Activated CD4-positive, alpha-beta T cell treated with anti-CD3 and anti-CD28 coated beads, Interleukin-2, amount 10 ng/mL, durations not matched to agents 24 days and 14 days (primary cell): ENCODE data around the gene ITLN2. TPM values are rescaled to one million over a fixed set of nuclear protein-coding genes. Genes with fewer than 3 reads are reported as not detected.
"Not testable (repeated sequence)": the region's sequence is repeated elsewhere in the genome, so short reads cannot be mapped to it uniquely, and the experiment has no call there.

Source experiments
- DNase-seq: peaks from one replicate; pipeline ENCODE4 v3.0.0; 2022
- H3K27ac Mint-ChIP-seq: one replicate; pipeline ENCODE4 v1.8.0; 2022; ENCODE audit warnings: mild to moderate bottlenecking, mixed read lengths
- H3K27me3 Mint-ChIP-seq: one replicate; pipeline ENCODE4 v1.8.0; 2022; ENCODE audit warnings: mixed read lengths
- H3K36me3 Mint-ChIP-seq: one replicate; pipeline ENCODE4 v1.8.0; 2022; ENCODE audit warnings: low read depth, mild to moderate bottlenecking, mixed read lengths
- H3K4me1 Mint-ChIP-seq: one replicate; pipeline ENCODE4 v1.8.0; 2021; ENCODE audit warnings: mixed read lengths
- H3K4me3 Mint-ChIP-seq: one replicate; pipeline ENCODE4 v1.8.0; 2022; ENCODE audit warnings: mild to moderate bottlenecking, moderate library complexity, mixed read lengths
- H3K9me3 Mint-ChIP-seq: one replicate; pipeline ENCODE4 v1.8.0; 2021; ENCODE audit warnings: mixed read lengths
- intact Hi-C: fragments of 100-400 bp; cut with micrococcal nuclease; formaldehyde crosslinking; loops from one replicate; pipeline ENCODE4 v1.15.1; 2023
- total RNA-seq: library from RNA; stranded (reverse); gene quantifications from 2 replicates; pipeline ENCODE4 v1.2.3, GENCODE V29; 2022

Gene ITLN2
- total RNA-seq, 1 donor from 2014 or later = not detected

DNA sequence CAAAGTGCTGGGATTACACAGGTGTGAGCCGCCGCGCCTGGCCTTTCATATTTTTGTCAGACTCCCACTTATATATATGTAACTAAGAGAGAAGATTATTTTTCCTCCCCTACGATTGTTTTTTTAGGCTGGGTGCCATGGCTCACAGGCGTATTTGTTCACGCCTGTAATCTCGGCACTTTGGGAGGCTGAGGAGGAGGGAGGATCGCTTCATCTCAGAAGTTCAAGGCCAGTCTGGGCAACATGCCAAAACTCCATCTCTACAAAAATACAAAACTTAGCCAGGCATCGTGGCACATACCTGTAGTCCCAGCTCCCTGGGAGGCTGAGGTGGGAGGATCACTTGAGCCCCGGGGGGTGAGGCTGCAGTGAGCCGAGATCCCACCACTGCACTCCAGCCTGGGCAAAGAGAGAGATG lies 23.9 kb upstream of the ITLN2 start:
- no peak for DNase-seq
- H3K4me1 Mint-ChIP-seq = peaks cover 10% of the 10 kb centered on the region
- intact Hi-C loops = no loop called here

DNA sequence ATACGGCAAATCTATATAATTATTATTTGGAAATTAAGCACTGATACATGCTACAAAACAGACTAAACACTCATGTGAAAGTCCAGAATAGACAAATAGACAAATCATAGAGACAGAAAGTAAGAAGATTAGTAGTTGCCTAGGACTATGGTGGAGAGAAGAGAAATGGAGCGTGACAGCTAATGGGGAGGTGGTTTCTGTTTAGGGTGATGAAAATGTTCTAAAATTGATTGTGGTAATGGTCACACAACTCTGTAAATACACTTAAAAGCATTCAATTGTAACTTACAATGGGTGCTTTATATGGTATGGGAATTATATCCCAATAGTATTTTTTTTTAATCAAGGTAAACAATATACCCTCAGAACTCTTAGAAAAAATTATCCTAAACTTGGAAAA lies 20.4 kb upstream of the ITLN2 start:
- H3K36me3 Mint-ChIP-seq = no peaks in the 10 kb centered on the region
- intact Hi-C loops = no loop called here
- H3K4me3 Mint-ChIP-seq = no peak overlapping the region
- H3K4me1 Mint-ChIP-seq = peaks cover 2% of the 10 kb centered on the region
- H3K27ac Mint-ChIP-seq = no peak overlapping the region
- peaks cover 22% of the 10 kb centered on the region for H3K27me3 Mint-ChIP-seq
- H3K9me3 Mint-ChIP-seq = no peaks in the 10 kb centered on the region
- no peak for DNase-seq

More for the DNA sequence above, 23.9 kb upstream of the ITLN2 start:
- H3K36me3 Mint-ChIP-seq = no peaks in the 10 kb centered on the region
- peaks cover 38% of the 10 kb centered on the region for H3K27me3 Mint-ChIP-seq
- H3K27ac Mint-ChIP-seq = no peak overlapping the region
- H3K9me3 Mint-ChIP-seq = no peaks in the 10 kb centered on the region
- H3K4me3 Mint-ChIP-seq = no peak overlapping the region

DNA sequence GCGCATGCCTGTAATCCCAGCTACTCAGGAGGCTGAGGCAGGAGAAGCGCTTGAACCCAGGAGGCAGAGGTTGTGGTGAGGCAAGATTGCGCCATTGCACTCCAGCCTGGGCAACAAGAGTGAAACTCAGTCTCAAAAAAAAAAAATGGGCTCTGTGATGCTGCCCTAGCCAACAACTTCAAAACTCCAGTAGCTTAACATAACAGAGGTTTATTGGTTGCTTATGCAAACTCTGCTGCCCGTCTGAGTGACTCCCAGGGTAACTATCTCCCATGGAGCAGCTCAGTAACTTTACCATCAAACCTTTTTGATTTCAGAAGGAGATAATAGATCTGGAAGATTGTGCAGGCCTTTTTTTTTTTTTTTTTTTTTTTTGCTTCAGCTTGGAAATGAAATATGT lies 18.9 kb upstream of the ITLN2 start:
- no peak overlapping the region for H3K27ac Mint-ChIP-seq
- intact Hi-C loops = no loop called here

DNA sequence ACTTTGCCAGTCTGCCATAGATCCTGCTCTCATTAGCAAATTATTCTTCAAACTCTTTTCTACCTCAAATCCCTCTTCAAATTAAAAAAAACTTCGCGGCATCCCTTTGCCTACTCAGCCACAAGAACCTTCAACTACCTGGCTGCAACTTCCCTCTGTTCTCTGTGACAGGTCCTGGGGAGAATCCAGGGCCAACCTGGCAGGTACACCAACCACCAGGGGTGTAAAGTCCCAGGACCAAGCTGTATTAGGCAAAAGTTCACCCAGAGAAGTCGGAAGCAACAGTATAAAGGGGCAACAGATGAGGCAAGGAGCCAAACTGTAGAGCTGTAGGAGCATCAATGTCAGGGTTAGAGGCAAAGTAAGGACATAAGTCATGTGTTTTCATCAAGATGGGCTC lies 18.3 kb upstream of the ITLN2 start:
- no peak overlapping the region for H3K27ac Mint-ChIP-seq
- intact Hi-C loops = no loop called here
- no peak for DNase-seq
- H3K27me3 Mint-ChIP-seq = peaks cover 20% of the 10 kb centered on the region
- peaks cover 2% of the 10 kb centered on the region for H3K4me1 Mint-ChIP-seq
- no peak overlapping the region for H3K4me3 Mint-ChIP-seq
- H3K9me3 Mint-ChIP-seq = no peaks in the 10 kb centered on the region
- H3K36me3 Mint-ChIP-seq = no peaks in the 10 kb centered on the region

More for the DNA sequence above, 18.9 kb upstream of the ITLN2 start:
- no peak for DNase-seq
- Mint-ChIP-seq H3K36me3 (no peaks in the 10 kb centered on the region), H3K27me3 (peaks cover 21% of the 10 kb centered on the region), H3K4me1 (peaks cover 2% of the 10 kb centered on the region), H3K9me3 (no peaks in the 10 kb centered on the region), H3K4me3 (no peak overlapping the region)

DNA sequence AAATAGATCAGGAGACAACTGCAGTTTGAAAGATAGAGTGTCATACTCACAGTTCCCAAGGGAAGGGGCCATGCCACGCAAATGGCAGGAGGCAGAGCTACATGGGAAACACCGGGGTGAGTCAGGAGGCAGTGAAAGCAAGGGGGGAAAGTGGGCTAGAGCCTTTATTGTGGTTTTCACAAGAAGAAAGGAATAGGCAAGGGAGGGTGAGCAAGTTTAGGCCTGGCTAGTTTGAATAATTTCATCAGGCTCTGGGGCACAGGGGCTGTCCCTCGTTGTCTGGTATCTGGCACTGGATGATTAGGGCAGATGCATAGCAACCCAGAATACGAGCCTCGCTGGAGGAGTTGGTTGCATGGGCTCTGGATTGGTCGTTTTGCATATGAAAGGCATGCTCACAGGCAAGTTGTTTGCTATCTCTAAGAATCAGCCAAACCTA lies 17.0 kb upstream of the ITLN2 start:
- H3K27ac Mint-ChIP-seq = no peak overlapping the region
- no peak overlapping the region for H3K4me3 Mint-ChIP-seq
- H3K36me3 Mint-ChIP-seq = no peaks in the 10 kb centered on the region
- H3K9me3 Mint-ChIP-seq = no peaks in the 10 kb centered on the region
- intact Hi-C loops = no loop called here
- no peak for DNase-seq
- peaks cover 22% of the 10 kb centered on the region for H3K27me3 Mint-ChIP-seq
- peaks cover 2% of the 10 kb centered on the region for H3K4me1 Mint-ChIP-seq

DNA sequence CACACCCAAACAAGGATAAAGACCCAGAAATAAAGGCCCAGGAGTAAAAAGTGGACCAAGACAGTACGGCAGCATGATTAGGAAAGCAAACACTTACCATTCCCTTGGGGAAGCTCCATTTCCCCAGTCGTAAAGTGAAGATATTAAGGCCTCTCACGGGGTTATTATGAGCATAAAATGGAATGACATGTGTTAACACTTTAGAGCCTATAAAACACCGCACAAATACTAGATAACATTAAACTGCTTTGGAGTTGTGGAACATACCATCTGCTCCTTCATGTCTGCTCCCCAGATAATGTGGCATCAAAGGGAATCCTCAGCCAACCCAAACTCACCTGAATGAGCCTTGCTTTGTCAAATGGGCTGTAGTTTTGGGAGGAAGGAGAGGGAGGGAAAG lies 8.9 kb upstream of the ITLN2 start:
- H3K4me3 Mint-ChIP-seq = no peak overlapping the region
- no peak for DNase-seq
- intact Hi-C loops = no loop called here

DNA sequence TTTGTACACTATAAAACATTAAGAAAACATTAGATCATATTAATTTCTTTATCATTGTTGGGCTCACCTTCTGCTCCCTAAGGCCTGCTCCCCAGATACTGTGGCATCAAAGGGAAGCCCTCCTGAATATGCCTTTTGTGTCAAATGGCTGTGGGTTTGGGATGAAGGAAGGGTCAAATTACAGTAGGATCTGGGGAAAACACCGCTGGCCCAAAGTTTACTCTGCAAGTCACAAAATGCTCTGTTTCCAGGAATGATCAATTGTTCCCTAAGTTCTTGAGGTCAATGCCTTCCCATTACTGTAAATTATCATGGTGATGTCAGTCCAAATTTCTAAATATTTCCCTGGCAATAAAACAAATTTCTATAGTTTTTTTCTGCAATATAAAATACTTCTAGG lies 6.8 kb upstream of the ITLN2 start:
- Mint-ChIP-seq H3K4me3 (no peak overlapping the region), H3K4me1 (no peaks in the 10 kb centered on the region), H3K36me3 (no peaks in the 10 kb centered on the region), H3K9me3 (no peaks in the 10 kb centered on the region), H3K27me3 (peaks cover 2% of the 10 kb centered on the region), H3K27ac (no peak overlapping the region)
- intact Hi-C loops = no loop called here
- no peak for DNase-seq

More for the DNA sequence above, 8.9 kb upstream of the ITLN2 start:
- Mint-ChIP-seq H3K27me3 (peaks cover 6% of the 10 kb centered on the region), H3K27ac (no peak overlapping the region), H3K4me1 (no peaks in the 10 kb centered on the region), H3K36me3 (no peaks in the 10 kb centered on the region), H3K9me3 (no peaks in the 10 kb centered on the region)

DNA sequence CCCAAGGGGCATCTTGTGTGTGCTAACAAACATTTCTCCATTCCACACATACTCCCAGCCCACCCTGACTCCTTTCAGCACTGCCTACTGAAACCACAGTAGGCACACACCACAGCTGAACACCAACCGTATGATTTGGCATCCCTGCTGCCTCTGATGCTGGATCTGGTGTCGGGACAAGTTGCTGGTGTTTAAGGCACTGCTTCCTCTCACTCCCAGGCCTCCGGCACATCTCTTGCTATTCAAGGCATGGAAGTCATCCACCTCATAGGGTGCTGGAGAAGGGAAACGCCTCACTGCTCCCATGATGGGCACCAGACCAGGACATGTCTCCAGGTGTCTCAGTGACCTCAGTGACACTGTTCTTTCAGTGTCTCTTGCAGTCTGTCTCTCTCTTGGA lies 2.4 kb upstream of the ITLN2 start:
- Mint-ChIP-seq H3K4me1 (peaks cover 6% of the 10 kb centered on the region), H3K27ac (no peak overlapping the region), H3K9me3 (no peaks in the 10 kb centered on the region), H3K4me3 (no peak overlapping the region), H3K36me3 (no peaks in the 10 kb centered on the region), H3K27me3 (peaks cover 4% of the 10 kb centered on the region)
- no peak for DNase-seq
- intact Hi-C loops = no loop called here

DNA sequence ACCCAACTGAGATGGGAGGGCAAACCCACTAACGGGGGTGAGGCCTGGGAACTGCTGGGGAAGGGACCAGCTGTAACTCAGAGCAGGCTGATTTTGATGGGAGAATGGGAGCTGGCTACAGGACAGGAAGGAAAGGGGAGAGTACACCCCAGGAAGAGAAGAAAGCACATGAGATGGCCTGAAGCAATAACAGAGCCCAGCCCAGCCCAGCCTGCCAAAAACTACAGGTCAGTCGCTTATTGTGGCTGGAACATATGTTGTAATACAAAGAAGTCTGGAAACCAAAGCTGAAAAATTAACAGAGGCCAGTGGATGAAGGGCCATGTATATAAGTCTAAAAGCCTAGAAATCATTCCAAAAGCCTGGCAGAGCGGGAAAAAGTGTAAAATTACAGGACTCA lies 1.6 kb downstream of the ITLN2 start:
- Mint-ChIP-seq H3K27ac (no peak overlapping the region), H3K36me3 (no peaks in the 10 kb centered on the region), H3K9me3 (no peaks in the 10 kb centered on the region), H3K27me3 (peaks cover 2% of the 10 kb centered on the region), H3K4me3 (no peak overlapping the region), H3K4me1 (peaks cover 6% of the 10 kb centered on the region)
- DNase-seq = no peak
- intact Hi-C loops = loop anchor here (5.0 kb wide), 1 partner anchor 346 kb away; no protein-coding TSS in a partner anchor

DNA sequence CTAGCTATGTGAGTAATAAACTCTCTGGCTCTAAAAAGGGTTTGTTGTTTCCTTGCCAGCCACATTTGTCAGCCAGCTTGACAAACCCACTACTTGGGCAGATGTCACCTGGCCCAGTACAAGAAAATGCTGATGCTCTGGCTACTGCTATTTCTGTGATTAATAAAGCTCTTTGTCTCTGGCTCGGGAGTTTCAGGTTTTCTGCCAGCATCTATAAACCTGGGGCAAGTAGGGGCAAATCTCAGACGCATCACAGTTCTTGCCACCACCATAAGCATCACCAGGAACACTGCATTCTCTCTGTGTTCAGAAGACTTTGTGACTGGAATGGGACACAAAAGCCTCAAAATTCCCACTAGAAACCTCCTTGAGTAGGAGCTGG lies 2.5 kb downstream of the ITLN2 start:
- DNase-seq = no peak
- Mint-ChIP-seq H3K4me3 (no peak overlapping the region), H3K9me3 (no peaks in the 10 kb centered on the region), H3K4me1 (peaks cover 6% of the 10 kb centered on the region), H3K36me3 (no peaks in the 10 kb centered on the region), H3K27ac (no peak overlapping the region), H3K27me3 (peaks cover 5% of the 10 kb centered on the region)
- intact Hi-C loops = loop anchor here (5.0 kb wide), 1 partner anchor 345 kb away; no protein-coding TSS in a partner anchor

DNA sequence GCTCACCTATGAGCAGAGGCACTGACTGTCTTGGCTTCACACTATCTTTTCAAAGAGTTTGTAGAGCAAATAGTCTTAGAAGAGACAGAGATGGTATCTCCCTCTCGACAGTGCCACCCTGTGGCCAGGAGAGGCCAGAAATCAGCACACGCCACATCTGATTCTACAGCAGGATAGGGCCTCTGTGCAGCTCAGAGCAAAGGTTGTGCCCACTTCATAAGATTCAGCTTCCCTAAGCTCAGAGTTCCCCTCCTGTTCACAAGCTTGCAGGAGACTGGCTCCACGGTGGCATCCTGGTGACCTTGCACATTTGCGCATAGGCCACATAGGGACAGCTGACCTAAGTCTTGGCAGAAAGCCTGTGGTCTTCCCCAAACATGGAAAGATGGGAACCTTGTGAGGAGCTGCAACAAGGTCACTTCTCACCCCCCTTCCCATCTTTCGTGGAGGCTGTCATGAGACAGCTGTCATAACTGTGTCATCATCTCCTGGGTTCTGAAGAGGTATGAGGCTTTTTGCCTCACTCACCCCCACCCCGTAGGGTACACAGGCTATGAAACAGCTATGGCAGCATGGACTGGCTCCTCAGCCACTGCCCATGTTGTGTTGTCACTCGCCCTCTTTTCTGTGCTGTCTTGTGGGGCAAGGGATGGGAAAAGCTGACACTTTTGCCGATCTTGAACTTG lies 3.0 kb downstream of the ITLN2 start:
- no peaks in the 10 kb centered on the region for H3K36me3 Mint-ChIP-seq
- DNase-seq = peak; percentile 91
- H3K4me1 Mint-ChIP-seq = peaks cover 6% of the 10 kb centered on the region
- H3K4me3 Mint-ChIP-seq = no peak overlapping the region
- intact Hi-C loops = loop anchor here (1.0 to 5.0 kb wide), 5 partner anchors 116 to 344 kb away; no protein-coding TSS in a partner anchor
- no peak overlapping the region for H3K27ac Mint-ChIP-seq
- peaks cover 9% of the 10 kb centered on the region for H3K27me3 Mint-ChIP-seq
- H3K9me3 Mint-ChIP-seq = no peaks in the 10 kb centered on the region

DNA sequence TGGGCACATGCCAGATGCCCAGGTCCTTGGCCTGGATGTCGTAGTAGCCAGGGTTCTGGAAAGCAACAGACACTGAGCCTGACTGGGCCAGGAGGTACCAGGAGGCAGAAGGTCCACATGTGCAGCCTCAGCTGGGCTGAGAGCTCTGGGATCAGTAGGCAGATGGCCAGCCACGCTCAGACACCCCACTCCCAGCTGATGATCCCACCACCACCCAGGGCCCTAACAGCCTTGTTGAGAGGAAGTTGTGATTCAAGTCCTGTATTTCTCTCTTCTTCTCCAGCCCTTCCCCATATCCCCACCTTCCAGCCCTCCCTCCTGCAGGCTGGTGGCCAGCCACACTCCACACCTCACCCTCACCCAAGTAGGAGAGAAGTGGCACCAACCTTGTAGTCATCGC lies 4.0 kb downstream of the ITLN2 start:
- Mint-ChIP-seq H3K4me3 (no peak overlapping the region), H3K27me3 (peaks cover 9% of the 10 kb centered on the region), H3K27ac (no peak overlapping the region), H3K9me3 (no peaks in the 10 kb centered on the region), H3K4me1 (peaks cover 6% of the 10 kb centered on the region), H3K36me3 (no peaks in the 10 kb centered on the region)
- intact Hi-C loops = loop anchor here (1.0 to 5.0 kb wide), 5 partner anchors 115 to 343 kb away; no protein-coding TSS in a partner anchor
- DNase-seq = no peak

DNA sequence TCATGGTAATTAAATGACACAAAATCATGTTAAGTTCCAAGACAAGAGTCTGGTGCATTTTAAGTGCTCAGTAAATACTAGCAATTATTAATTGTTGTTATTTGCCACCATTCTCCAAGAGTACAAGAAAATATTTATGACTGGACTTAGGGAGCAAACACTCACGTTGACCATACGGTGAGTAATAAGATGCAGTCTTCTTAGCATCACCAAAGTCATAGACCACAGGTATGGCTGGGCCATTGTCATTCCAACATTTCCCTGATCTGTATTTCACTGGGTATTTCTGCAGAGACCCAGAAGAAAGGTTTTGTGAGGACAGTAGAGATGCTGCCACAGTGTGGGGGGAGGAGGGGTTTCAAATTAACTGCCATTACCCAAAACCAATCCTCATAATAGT lies 4.7 kb downstream of the ITLN2 start:
- DNase-seq = no peak
- Mint-ChIP-seq H3K27ac (no peak overlapping the region), H3K36me3 (no peaks in the 10 kb centered on the region), H3K4me3 (no peak overlapping the region), H3K27me3 (peaks cover 11% of the 10 kb centered on the region), H3K4me1 (peaks cover 6% of the 10 kb centered on the region), H3K9me3 (no peaks in the 10 kb centered on the region)
- intact Hi-C loops = loop anchor here (2.0 to 5.0 kb wide), 2 partner anchors 267 to 343 kb away; no protein-coding TSS in a partner anchor

DNA sequence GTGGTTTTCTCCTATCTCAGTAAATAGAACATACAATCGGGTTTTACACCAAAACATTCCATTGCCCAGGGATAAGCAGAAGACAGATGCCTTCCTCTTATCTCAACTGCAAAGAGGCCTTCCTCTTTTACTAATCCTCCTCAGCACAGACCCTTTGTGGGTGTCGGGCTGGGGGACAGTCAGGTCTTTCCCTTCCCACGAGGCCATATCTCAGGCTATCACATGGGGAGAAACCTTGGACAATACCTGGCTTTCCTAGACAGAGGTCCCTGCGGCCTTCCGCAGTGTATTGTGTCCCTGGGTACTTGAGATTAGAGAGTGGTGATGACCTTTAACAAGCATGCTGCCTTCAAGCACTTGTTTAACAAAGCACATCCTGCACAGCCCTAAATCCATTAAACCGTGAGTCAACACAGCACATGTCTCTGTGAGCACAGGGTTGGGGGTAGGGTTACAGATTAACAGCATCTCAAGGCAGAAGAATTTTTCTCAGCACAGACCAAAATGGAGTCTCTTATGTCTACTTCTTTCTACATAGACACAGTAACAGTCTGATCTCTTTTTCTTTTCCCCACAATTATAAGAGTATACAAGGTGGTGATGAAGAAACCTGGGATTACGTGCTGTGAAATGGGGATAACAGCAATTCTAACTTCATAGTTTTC lies 5.3 kb downstream of the ITLN2 start:
- H3K27ac Mint-ChIP-seq, H3K9me3 Mint-ChIP-seq, H3K36me3 Mint-ChIP-seq, H3K4me3 Mint-ChIP-seq, H3K4me1 Mint-ChIP-seq, DNase-seq, intact Hi-C loops: not testable (repeated sequence)
- H3K27me3 Mint-ChIP-seq = peaks cover 13% of the 10 kb centered on the region
